WTC11 (cell line): ENCODE data around the gene PLEKHN1. TPM values are rescaled to one million over a fixed set of nuclear protein-coding genes. Genes with fewer than 3 reads are reported as not detected.

Experiments
- ETV6 ChIP-seq: sonication (generic); formaldehyde crosslinking; IDR thresholded peaks from 2 replicates; pipeline ENCODE4 v1.8.1; 2022; ENCODE audit warnings: mild to moderate bottlenecking, missing genetic modification reagents
- total RNA-seq: library from RNA; stranded (reverse); gene quantifications from 3 replicates; pipeline ENCODE4 v1.2.3, GENCODE V29; 2021

Gene PLEKHN1
- total RNA-seq, 1 experiment from 2014 or later, result 3.4 TPM

- TF ChIP-seq ETV6 (CRISPR knock-in tag), result 0 out of 2 replicates have a peak, but pooled peaks have one; percentile 59
Observed at GRCh38 chr1:1024771-1025699, 58.8 kb downstream of the PLEKHN1 start (continued).

Other genes with a start within 250 kb of the PLEKHN1 start
- gene SAMD11, start 42.6 kb upstream of the PLEKHN1 start, total RNA-seq, result 1.7 to 2.7 TPM (median 2.3 TPM) in 3 replicates
- 149 to 182 TPM (median 150 TPM) in 3 replicates for gene NOC2L, start 7.2 kb upstream of the PLEKHN1 start, total RNA-seq
- 46.2 to 66.9 TPM (median 47.2 TPM) in 3 replicates for gene KLHL17, start 5.9 kb upstream of the PLEKHN1 start, total RNA-seq
- gene PERM1, start 15.6 kb downstream of the PLEKHN1 start, total RNA-seq, result not detected in 3 replicates
- gene HES4, start 33.6 kb downstream of the PLEKHN1 start, total RNA-seq, result 4.5 to 10.7 TPM (median 8.3 TPM) in 3 replicates
- 29.5 to 38.3 TPM (median 36.1 TPM) in 3 replicates for gene ISG15, start 47.0 kb downstream of the PLEKHN1 start, total RNA-seq
- 184 to 198 TPM (median 186 TPM) in 3 replicates for gene AGRN, start 53.6 kb downstream of the PLEKHN1 start, total RNA-seq
- gene RNF223, start 107.8 kb downstream of the PLEKHN1 start, total RNA-seq, result not detected in 3 replicates
- gene C1orf159, start 149.6 kb downstream of the PLEKHN1 start, total RNA-seq, result 13.9 to 17.8 TPM (median 14.0 TPM) in 3 replicates
- gene TTLL10, start 207.4 kb downstream of the PLEKHN1 start, total RNA-seq, result 0.78 to 1.1 TPM (median 1.1 TPM) in 3 replicates
- 0.83 to 1.2 TPM (median 1.1 TPM) in 3 replicates for gene TNFRSF18, start 240.1 kb downstream of the PLEKHN1 start, total RNA-seq
- gene TNFRSF4, start 247.7 kb downstream of the PLEKHN1 start, total RNA-seq, result 0.18 to 0.33 TPM in 2 of 3 replicates, not detected in the other